SK-N-SH treated with all-trans-retinoic acid at 6 μM for 48 hours (cell line): ENCODE results near the gene ANKRD17.

ENCODE experiments used
- ATAC-seq: fragments of 200-7000 bp; cut with Tn5 transposase; 3 replicates; pipeline ENCODE4 v1.9.1; 2020; ENCODE audit warnings: mild to moderate bottlenecking, moderate library complexity
- ARNTL ChIP-seq: fragments of 450-650 bp; formaldehyde crosslinking; IDR thresholded peaks from 2 replicates; pipeline ENCODE4 v1.5.0; 2020; ENCODE audit warnings: low read depth, mild to moderate bottlenecking, moderate library complexity, borderline replicate concordance
- BACH2 ChIP-seq: fragments of 250-450 bp; sonication (Bioruptor Pico); IDR thresholded peaks from 2 replicates; pipeline ENCODE4 v1.9.0; 2021; ENCODE audit warnings: mild to moderate bottlenecking, borderline replicate concordance
- CREB5 ChIP-seq: fragments of 250-450 bp; sonication (Bioruptor Pico); IDR thresholded peaks from 2 replicates; pipeline ENCODE4 v1.5.1; 2020; ENCODE audit warnings: low read depth, mild to moderate bottlenecking, moderate library complexity
- CSDC2 ChIP-seq: fragments of 250-450 bp; sonication (Bioruptor Pico); IDR thresholded peaks from 2 replicates; pipeline ENCODE4 v1.5.0; 2020; ENCODE audit warnings: mild to moderate bottlenecking, moderate library complexity
- CSRNP3 ChIP-seq: fragments of 250-450 bp; sonication (Bioruptor Pico); IDR thresholded peaks from 2 replicates; pipeline ENCODE4 v1.5.1; 2021; ENCODE audit warnings: mild to moderate bottlenecking, moderate library complexity
- ESRRG ChIP-seq: fragments of 250-450 bp; sonication (Bioruptor Pico); IDR thresholded peaks from 2 replicates; pipeline ENCODE4 v1.6.1; 2021; ENCODE audit warnings: mild to moderate bottlenecking
- GLIS3 ChIP-seq: fragments of 250-450 bp; sonication (Bioruptor Pico); IDR thresholded peaks from 2 replicates; pipeline ENCODE4 v1.5.0; 2020; ENCODE audit warnings: mild to moderate bottlenecking, moderate library complexity
- ISL1 ChIP-seq: fragments of 250-450 bp; sonication (Bioruptor Pico); IDR thresholded peaks from 2 replicates; pipeline ENCODE4 v2.1.2; 2022; ENCODE audit warnings: mild to moderate bottlenecking, moderate library complexity
- OSR1 ChIP-seq: fragments of 250-450 bp; sonication (Bioruptor Pico); IDR thresholded peaks from 2 replicates; pipeline ENCODE4 v1.8.0; 2022; ENCODE audit warnings: moderate library complexity, mild to moderate bottlenecking, inconsistent platforms
- PATZ1 ChIP-seq: fragments of 250-450 bp; sonication (Bioruptor Pico); IDR thresholded peaks from 2 replicates; pipeline ENCODE4 v1.8.0; 2020; ENCODE audit warnings: mild to moderate bottlenecking, moderate library complexity, borderline replicate concordance
- RARB ChIP-seq: fragments of 250-450 bp; sonication (Bioruptor Pico); IDR thresholded peaks from 2 replicates; pipeline ENCODE4 v1.8.0; 2021; ENCODE audit warnings: mild to moderate bottlenecking, moderate library complexity
- SNAI2 ChIP-seq: fragments of 250-450 bp; sonication (Bioruptor Pico); IDR thresholded peaks from 2 replicates; pipeline ENCODE4 v1.5.0; 2020; ENCODE audit warnings: mild to moderate bottlenecking, moderate library complexity
- TCF4 ChIP-seq: fragments of 250-450 bp; sonication (Bioruptor Pico); IDR thresholded peaks from 2 replicates; pipeline ENCODE4 v1.8.0; 2021; ENCODE audit warnings: mild to moderate bottlenecking, moderate library complexity, borderline replicate concordance
- TSHZ2 ChIP-seq: fragments of 250-450 bp; sonication (Bioruptor Pico); IDR thresholded peaks from 2 replicates; pipeline ENCODE4 v1.5.0; 2020; ENCODE audit warnings: mild to moderate bottlenecking, moderate library complexity
- ZC3H10 ChIP-seq: fragments of 250-450 bp; sonication (Bioruptor Pico); IDR thresholded peaks from 2 replicates; pipeline ENCODE4 v1.5.1; 2021; ENCODE audit warnings: mild to moderate bottlenecking, moderate library complexity
- ZFP3 ChIP-seq: fragments of 250-450 bp; sonication (Bioruptor Pico); IDR thresholded peaks from 2 replicates; pipeline ENCODE4 v1.5.0; 2020; ENCODE audit warnings: mild to moderate bottlenecking, moderate library complexity
- ZFP30 ChIP-seq: fragments of 450-650 bp; formaldehyde crosslinking; IDR thresholded peaks from 2 replicates; pipeline ENCODE4 v1.5.0; 2022; ENCODE audit warnings: mild to moderate bottlenecking, moderate library complexity
- ZNF565 ChIP-seq: fragments of 450-650 bp; formaldehyde crosslinking; conservative IDR thresholded peaks from 2 replicates; pipeline ENCODE4 v1.5.0; 2020; ENCODE audit warnings: low read depth, mild to moderate bottlenecking, moderate library complexity
- ZNF70 ChIP-seq: fragments of 450-650 bp; formaldehyde crosslinking; IDR thresholded peaks from 2 replicates; pipeline ENCODE4 v1.5.0; 2020; ENCODE audit warnings: mild to moderate bottlenecking, moderate library complexity
- ZNF8 ChIP-seq: fragments of 450-650 bp; formaldehyde crosslinking; IDR thresholded peaks from 2 replicates; pipeline ENCODE4 v1.5.0; 2020; ENCODE audit warnings: mild to moderate bottlenecking, moderate library complexity

The ANKRD17 gene

GRCh38 chr4:73172161-73172560, 86.4 kb downstream of the ANKRD17 start (continued):
- TF ChIP-seq ARNTL (CRISPR knock-in tag): no peak

- ATAC-seq: no peak
- TF ChIP-seq ZNF70 (CRISPR knock-in tag) (no peak), GLIS3 (CRISPR knock-in tag) (no peak), TCF4 (CRISPR knock-in tag) (no peak), ISL1 (CRISPR knock-in tag) (no peak), ZNF8 (no peak), TSHZ2 (no peak), ARNTL (CRISPR knock-in tag) (no peak), ESRRG (CRISPR knock-in tag) (no peak)
Observed at GRCh38 chr4:73170518-73171198, 87.9 kb downstream of the ANKRD17 start.

GRCh38 chr4:73166212-73166611, 92.4 kb downstream of the ANKRD17 start:
- no peak for ATAC-seq
- TF ChIP-seq CREB5 (CRISPR knock-in tag) (no peak), TSHZ2 (no peak), CSRNP3 (CRISPR knock-in tag) (no peak), ZNF565 (no peak), ARNTL (CRISPR knock-in tag) (no peak), OSR1 (no peak), TCF4 (CRISPR knock-in tag) (no peak), ZC3H10 (no peak), BACH2 (no peak), ZFP30 (CRISPR knock-in tag) (no peak), GLIS3 (CRISPR knock-in tag) (no peak)

GRCh38 chr4:73161527-73162185, 96.9 kb downstream of the ANKRD17 start:
- no peak for ATAC-seq
- TF ChIP-seq ISL1 (CRISPR knock-in tag) (no peak), RARB (CRISPR knock-in tag) (no peak), ZNF565 (no peak), ARNTL (CRISPR knock-in tag) (no peak), OSR1 (no peak), ZFP3 (CRISPR knock-in tag) (no peak), SNAI2 (CRISPR knock-in tag) (no peak), GLIS3 (CRISPR knock-in tag) (no peak), PATZ1 (CRISPR knock-in tag) (no peak), TCF4 (CRISPR knock-in tag) (no peak), ESRRG (CRISPR knock-in tag) (no peak), ZNF70 (CRISPR knock-in tag) (no peak), ZNF8 (no peak), ZC3H10 (no peak), CSDC2 (CRISPR knock-in tag) (no peak)
